VCaP (cell line): ENCODE results near the gene TGM5.

ENCODE experiments used
- H3K27ac ChIP-seq: fragments of 450-650 bp; 2 replicates; pipeline ENCODE4 v1.5.1; 2017
- TF ChIP-seq, protein P1 (sequence below): fragments of 450-650 bp; conservative IDR thresholded peaks from 2 replicates; pipeline ENCODE4 v1.5.1; 2017; ENCODE audit warnings: mild to moderate bottlenecking, moderate library complexity

Gene TGM5

DNA sequence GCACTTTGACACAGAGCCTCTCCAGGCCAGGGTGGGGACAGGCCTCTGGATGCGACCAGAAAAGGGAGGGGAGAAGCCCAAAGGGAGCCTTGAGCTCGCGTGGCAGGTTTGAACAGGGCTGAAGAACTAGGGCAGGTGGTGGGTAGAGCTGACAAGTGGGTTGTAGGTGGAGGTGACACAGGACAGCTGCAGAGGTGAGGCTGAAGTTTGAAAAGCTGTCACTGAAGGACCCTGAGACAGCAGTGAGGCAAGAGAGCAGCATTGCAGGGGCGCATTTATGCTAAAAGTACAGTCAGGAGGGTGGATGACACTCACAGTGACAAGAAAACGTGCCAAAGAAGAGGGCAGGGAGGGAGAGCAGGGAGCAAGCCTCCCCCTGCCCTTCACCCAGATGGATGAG, 24.1 kb downstream of the TGM5 start:
- no peak overlapping the region for H3K27ac ChIP-seq
- TF ChIP-seq, protein P1, sequence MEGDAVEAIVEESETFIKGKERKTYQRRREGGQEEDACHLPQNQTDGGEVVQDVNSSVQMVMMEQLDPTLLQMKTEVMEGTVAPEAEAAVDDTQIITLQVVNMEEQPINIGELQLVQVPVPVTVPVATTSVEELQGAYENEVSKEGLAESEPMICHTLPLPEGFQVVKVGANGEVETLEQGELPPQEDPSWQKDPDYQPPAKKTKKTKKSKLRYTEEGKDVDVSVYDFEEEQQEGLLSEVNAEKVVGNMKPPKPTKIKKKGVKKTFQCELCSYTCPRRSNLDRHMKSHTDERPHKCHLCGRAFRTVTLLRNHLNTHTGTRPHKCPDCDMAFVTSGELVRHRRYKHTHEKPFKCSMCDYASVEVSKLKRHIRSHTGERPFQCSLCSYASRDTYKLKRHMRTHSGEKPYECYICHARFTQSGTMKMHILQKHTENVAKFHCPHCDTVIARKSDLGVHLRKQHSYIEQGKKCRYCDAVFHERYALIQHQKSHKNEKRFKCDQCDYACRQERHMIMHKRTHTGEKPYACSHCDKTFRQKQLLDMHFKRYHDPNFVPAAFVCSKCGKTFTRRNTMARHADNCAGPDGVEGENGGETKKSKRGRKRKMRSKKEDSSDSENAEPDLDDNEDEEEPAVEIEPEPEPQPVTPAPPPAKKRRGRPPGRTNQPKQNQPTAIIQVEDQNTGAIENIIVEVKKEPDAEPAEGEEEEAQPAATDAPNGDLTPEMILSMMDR, result no peak

- no peak overlapping the region for H3K27ac ChIP-seq
- TF ChIP-seq, protein P1, result no peak
Observed at GRCh38 chr15:43241100-43241499, 25.6 kb downstream of the TGM5 start.

DNA sequence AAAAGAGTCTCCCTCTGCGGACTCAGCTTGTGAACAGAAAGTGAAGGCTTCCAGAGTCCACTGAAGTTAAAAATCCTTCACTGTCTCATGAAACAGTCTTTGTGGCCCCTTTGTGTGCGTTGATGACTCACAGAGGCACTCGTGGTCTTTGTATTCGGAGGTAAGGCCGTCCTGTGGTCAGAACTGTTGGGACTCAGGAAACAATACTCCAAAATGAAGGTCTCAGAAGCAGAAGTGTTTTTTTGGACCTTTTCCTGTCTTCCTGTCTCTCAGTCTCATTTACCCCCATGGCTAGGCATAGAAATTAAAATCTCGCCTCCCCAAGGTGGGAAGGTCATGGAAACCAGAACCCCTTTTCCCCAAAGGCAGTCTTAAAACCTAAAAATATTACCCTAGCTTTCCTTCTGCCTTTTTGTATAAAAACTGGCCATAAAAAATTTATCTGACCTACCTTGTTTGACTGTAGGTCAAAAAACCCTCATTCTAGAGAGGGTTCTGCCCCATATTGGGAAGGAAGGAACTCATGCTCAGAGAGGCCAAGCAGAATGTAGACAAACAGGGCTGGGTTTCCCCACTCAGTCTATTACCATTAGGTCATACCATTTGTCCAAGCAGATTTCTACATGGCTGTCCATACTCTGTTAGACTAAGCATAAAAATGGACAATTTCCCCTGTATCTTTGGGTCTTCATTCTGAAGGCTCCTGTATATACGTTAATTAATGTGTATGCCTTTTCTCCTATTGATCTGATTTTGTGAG, 26.8 kb downstream of the TGM5 start:
- no peak overlapping the region for H3K27ac ChIP-seq
- TF ChIP-seq, protein P1, result no peak

GRCh38 chr15:43238671-43239131, 28.0 kb downstream of the TGM5 start:
- TF ChIP-seq, protein P1, result no peak
- H3K27ac ChIP-seq, result no peak overlapping the region

- TF ChIP-seq, protein P1, result no peak
- H3K27ac ChIP-seq, result no peak overlapping the region
Observed at GRCh38 chr15:43237842-43238470, 28.8 kb downstream of the TGM5 start.

DNA sequence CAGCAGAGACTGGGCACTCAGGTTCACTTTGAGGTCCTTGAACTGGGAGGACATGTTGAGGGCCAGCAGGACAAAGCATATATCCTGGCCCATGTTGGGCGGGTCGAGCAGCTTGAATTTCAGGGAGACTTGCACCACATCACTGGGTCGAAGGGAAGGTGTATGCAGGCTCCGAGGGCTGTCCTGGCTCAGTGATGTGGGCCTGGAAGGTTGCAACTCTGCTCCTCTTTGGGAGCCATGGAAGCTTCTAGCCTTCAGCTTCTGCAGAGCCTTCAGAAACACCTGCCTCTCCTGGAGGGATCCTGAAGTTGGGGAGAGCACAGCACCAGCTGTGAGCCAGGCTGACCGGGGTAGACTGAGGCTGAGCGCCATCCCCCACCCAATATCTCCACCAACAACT, 31.2 kb downstream of the TGM5 start:
- TF ChIP-seq, protein P1, result no peak
- H3K27ac ChIP-seq, result no peak overlapping the region

DNA sequence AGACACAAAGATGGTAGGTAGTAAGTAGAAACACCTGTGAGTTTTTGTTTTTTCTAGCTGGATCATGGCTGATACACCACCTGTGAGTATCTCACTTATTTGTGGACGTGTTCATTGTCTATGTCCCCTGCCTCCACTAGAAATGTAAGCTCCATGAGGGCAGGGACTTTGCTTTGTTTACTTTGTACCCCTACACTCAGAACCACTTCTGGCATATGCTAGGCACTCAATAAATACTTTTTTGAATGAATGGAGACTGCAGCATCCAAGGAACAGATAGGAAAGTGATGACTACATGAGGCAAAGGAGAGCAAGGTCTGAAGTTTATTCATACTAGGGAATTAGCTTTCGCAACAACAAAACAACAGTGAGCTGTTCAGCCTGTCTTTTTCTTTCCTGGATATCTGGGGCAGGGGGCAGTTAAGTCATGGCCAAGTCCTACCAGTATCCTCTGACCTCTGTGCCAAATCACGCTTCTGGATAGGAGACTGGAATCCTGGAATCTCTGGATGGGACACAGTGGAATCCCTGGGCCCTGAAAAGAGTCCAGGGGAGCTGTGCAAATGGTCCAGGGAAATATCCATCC, 34.3 kb downstream of the TGM5 start:
- H3K27ac ChIP-seq, result no peak overlapping the region
- TF ChIP-seq, protein P1, result no peak
